BE2C (cell line): Measurements from ENCODE around the gene FREY1.

ENCODE experiments used
- DNase-seq: peaks from one replicate; pipeline ENCODE4 v3.0.0-alpha.2; 2020
- H3K27me3 ChIP-seq: fragments of 250-450 bp; sonication (Bioruptor Pico); 2 replicates; pipeline ENCODE4 v1.5.1; 2020; ENCODE audit warnings: mild to moderate bottlenecking
- H3K36me3 ChIP-seq: fragments of 250-450 bp; sonication (Bioruptor Pico); 2 replicates; pipeline ENCODE4 v1.5.1; 2020; ENCODE audit warnings: mild to moderate bottlenecking
- H3K4me1 ChIP-seq: fragments of 250-450 bp; sonication (Bioruptor Pico); 2 replicates; pipeline ENCODE4 v1.5.1; 2020
- H3K4me3 ChIP-seq: 2 replicates; pipeline ENCODE4 v1.5.1; 2011; ENCODE audit warnings: low read depth, low read length
- H3K9me3 ChIP-seq: fragments of 250-450 bp; sonication (Bioruptor Pico); 2 replicates; pipeline ENCODE4 v1.5.1; 2020
- TF ChIP-seq, protein P1 (sequence below): IDR thresholded peaks from 2 replicates; pipeline ENCODE4 v1.5.1; 2012; ENCODE audit warnings: mild to moderate bottlenecking, low read depth, low read length

Gene FREY1

GRCh38 chr11:45880772-45881570 lies 26.1 kb downstream of the FREY1 start:
- Histone ChIP-seq H3K27me3 (no peaks in the 10 kb centered on the region), H3K4me1 (peaks cover 20% of the 10 kb centered on the region), H3K4me3 (peak overlapping the region; percentile 30), H3K36me3 (peaks cover 9% of the 10 kb centered on the region; the same call in 1 of the 2 replicates), H3K9me3 (no peaks in the 10 kb centered on the region)
- peak; percentile 80 for DNase-seq
- TF ChIP-seq, protein P1, sequence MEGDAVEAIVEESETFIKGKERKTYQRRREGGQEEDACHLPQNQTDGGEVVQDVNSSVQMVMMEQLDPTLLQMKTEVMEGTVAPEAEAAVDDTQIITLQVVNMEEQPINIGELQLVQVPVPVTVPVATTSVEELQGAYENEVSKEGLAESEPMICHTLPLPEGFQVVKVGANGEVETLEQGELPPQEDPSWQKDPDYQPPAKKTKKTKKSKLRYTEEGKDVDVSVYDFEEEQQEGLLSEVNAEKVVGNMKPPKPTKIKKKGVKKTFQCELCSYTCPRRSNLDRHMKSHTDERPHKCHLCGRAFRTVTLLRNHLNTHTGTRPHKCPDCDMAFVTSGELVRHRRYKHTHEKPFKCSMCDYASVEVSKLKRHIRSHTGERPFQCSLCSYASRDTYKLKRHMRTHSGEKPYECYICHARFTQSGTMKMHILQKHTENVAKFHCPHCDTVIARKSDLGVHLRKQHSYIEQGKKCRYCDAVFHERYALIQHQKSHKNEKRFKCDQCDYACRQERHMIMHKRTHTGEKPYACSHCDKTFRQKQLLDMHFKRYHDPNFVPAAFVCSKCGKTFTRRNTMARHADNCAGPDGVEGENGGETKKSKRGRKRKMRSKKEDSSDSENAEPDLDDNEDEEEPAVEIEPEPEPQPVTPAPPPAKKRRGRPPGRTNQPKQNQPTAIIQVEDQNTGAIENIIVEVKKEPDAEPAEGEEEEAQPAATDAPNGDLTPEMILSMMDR: no peak

- DNase-seq: peak; percentile 76
- Histone ChIP-seq H3K27me3 (no peaks in the 10 kb centered on the region), H3K36me3 (peaks cover 9% of the 10 kb centered on the region; the same call in 1 of the 2 replicates), H3K9me3 (no peaks in the 10 kb centered on the region), H3K4me1 (peaks cover 17% of the 10 kb centered on the region), H3K4me3 (peak overlapping the region; percentile 30)
- TF ChIP-seq, protein P1: no peak
Observed at GRCh38 chr11:45879803-45880686, 27.0 kb downstream of the FREY1 start.

- Histone ChIP-seq H3K9me3 (no peaks in the 10 kb centered on the region), H3K36me3 (peaks cover 9% of the 10 kb centered on the region; the same call in 1 of the 2 replicates)
- TF ChIP-seq, protein P1: no peak
Observed at GRCh38 chr11:45877845-45878244, 29.2 kb downstream of the FREY1 start.

GRCh38 chr11:45877221-45877620 lies 29.9 kb downstream of the FREY1 start:
- TF ChIP-seq, protein P1: no peak
- no peak for DNase-seq
- Histone ChIP-seq H3K9me3 (no peaks in the 10 kb centered on the region), H3K36me3 (peaks cover 6% of the 10 kb centered on the region; the same call in 1 of the 2 replicates), H3K4me3 (no peak overlapping the region), H3K4me1 (peaks cover 16% of the 10 kb centered on the region), H3K27me3 (no peaks in the 10 kb centered on the region)

More at GRCh38 chr11:45877845-45878244, 29.2 kb downstream of the FREY1 start:
- Histone ChIP-seq H3K27me3 (no peaks in the 10 kb centered on the region), H3K4me3 (no peak overlapping the region), H3K4me1 (peaks cover 22% of the 10 kb centered on the region)
- no peak for DNase-seq

GRCh38 chr11:45876401-45876800 lies 30.7 kb downstream of the FREY1 start:
- H3K27me3 ChIP-seq: no peaks in the 10 kb centered on the region
- peaks cover 6% of the 10 kb centered on the region for H3K36me3 ChIP-seq

More at GRCh38 chr11:45876401-45876800, 30.7 kb downstream of the FREY1 start:
- H3K4me1 ChIP-seq: peaks cover 12% of the 10 kb centered on the region
- H3K4me3 ChIP-seq: no peak overlapping the region
- no peaks in the 10 kb centered on the region for H3K9me3 ChIP-seq
- TF ChIP-seq, protein P1: no peak
- no peak for DNase-seq
